Upper lobe of left lung (tissue), 6 donors: Measurements from ENCODE around the gene KIAA1549. TPM values are rescaled to one million over a fixed set of nuclear protein-coding genes. Genes with fewer than 3 reads are reported as not detected.
A peak's percentile ranks its signal among the peaks of the same experiment; 100 is the strongest.

Experiments used
- ATAC-seq, 2 donors: fragments of 200-7000 bp; cut with Tn5 transposase; one replicate each; pipeline ENCODE4 v1.9.1; 2022; ENCODE audit warnings: mild to moderate bottlenecking in 2 of 2, moderate library complexity in 2 of 2; ENCODE audit not compliant: low FRiP score in 2 of 2
- DNase-seq, 2 donors: peaks; one replicate each; pipeline ENCODE4 v3.0.0-alpha.2; 2019 to 2020
- H3K27ac ChIP-seq, 4 donors: fragments of 200-600 bp; sonication (generic); one replicate each; pipeline ENCODE4 v1.5.1; 2016 to 2019
- H3K27me3 ChIP-seq, 4 donors: fragments of 200-600 bp; sonication (generic); one replicate each; pipeline ENCODE4 v1.5.1; 2017 to 2019
- H3K36me3 ChIP-seq, 4 donors: fragments of 200-600 bp; sonication (generic); one replicate each; pipeline ENCODE4 v1.5.1; 2016 to 2019
- H3K4me1 ChIP-seq, 4 donors: fragments of 200-600 bp; sonication (generic); one replicate each; pipeline ENCODE4 v1.5.1; 2018 to 2019
- H3K4me3 ChIP-seq, 4 donors: fragments of 200-600 bp; sonication (generic); one replicate each; pipeline ENCODE4 v1.5.1; 2017 to 2019; ENCODE audit warnings: mild to moderate bottlenecking in 2 of 4, moderate library complexity in 1 of 4
- H3K9me3 ChIP-seq, 4 donors: fragments of 200-600 bp; sonication (generic); one replicate each; pipeline ENCODE4 v1.5.1; 2018 to 2019
- EP300 ChIP-seq, 4 donors: sonication (generic); formaldehyde crosslinking; IDR thresholded peaks; one replicate each; pipeline ENCODE4 v1.5.1; 2017; ENCODE audit warnings: antibody characterized with exemption in 4 of 4, control low read depth in 2 of 4
- POLR2A ChIP-seq, 4 donors: fragments of 450-650 bp; IDR thresholded peaks; one replicate each; pipeline ENCODE4 v1.5.1; 2016 to 2017; ENCODE audit warnings: antibody characterized with exemption in 4 of 4, mild to moderate bottlenecking in 2 of 4
- POLR2AphosphoS5 ChIP-seq, 2 donors: sonication (generic); formaldehyde crosslinking; IDR thresholded peaks; one replicate each; pipeline ENCODE4 v1.5.1; 2017; ENCODE audit warnings: antibody characterized with exemption in 2 of 2
- WGBS, 2 donors: methylation state at CpG; one replicate each; pipeline ENCODE4 v1.1.5; 2017 to 2018; 5-methylcytosine and 5-hydroxymethylcytosine counted together
- total RNA-seq, 6 donors: library from RNA; depleted of rRNA in 4 of 6; stranded (reverse); fragments of >200 nt in 4 of 6; gene quantifications; one replicate each; pipeline versions ENCODE4 v1.1.0 to v1.2.1, GENCODE V29; 2016 to 2021
- TF ChIP-seq, protein P1 (sequence below), 6 experiments: fragments of 450-650 bp in 4 of 6; fragments of 200-600 bp in 2 of 6; sonication (generic) in 2 of 6; IDR thresholded peaks; one replicate each; pipeline ENCODE4 v1.5.1; 2016 to 2019; ENCODE audit warnings: antibody characterized with exemption in 6 of 6
- donor health status: DM: no; HTN: no; CAD: no; lungs with moderate emphysema.
- donor health status: DM: no; HTN: yes; CAD: no; lungs with severe emphysema.

KIAA1549 gene
- total RNA-seq, 6 donors from 2014 or later = 4.1 to 10.2 (median 5.3) TPM

- ATAC-seq = no peak
- Histone ChIP-seq H3K4me3 (no peak overlapping the region), H3K27me3 (no peaks in the 10 kb centered on the region), H3K36me3 (peaks cover 0 to 7% (median 1%) of the 10 kb centered on the region in 4 donors), H3K4me1 (no peaks in the 10 kb centered on the region), H3K27ac (no peak overlapping the region), H3K9me3 (no peaks in the 10 kb centered on the region)
- no peak for DNase-seq
- no peak for TF ChIP-seq POLR2AphosphoS5 (IDR thresholded peaks at IDR 0.05)
- no peak for TF ChIP-seq POLR2A (IDR thresholded peaks at IDR 0.05)
- TF ChIP-seq EP300 (IDR thresholded peaks at IDR 0.05) = no peak
- TF ChIP-seq, protein P1, sequence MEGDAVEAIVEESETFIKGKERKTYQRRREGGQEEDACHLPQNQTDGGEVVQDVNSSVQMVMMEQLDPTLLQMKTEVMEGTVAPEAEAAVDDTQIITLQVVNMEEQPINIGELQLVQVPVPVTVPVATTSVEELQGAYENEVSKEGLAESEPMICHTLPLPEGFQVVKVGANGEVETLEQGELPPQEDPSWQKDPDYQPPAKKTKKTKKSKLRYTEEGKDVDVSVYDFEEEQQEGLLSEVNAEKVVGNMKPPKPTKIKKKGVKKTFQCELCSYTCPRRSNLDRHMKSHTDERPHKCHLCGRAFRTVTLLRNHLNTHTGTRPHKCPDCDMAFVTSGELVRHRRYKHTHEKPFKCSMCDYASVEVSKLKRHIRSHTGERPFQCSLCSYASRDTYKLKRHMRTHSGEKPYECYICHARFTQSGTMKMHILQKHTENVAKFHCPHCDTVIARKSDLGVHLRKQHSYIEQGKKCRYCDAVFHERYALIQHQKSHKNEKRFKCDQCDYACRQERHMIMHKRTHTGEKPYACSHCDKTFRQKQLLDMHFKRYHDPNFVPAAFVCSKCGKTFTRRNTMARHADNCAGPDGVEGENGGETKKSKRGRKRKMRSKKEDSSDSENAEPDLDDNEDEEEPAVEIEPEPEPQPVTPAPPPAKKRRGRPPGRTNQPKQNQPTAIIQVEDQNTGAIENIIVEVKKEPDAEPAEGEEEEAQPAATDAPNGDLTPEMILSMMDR (IDR thresholded peaks at IDR 0.05) = no peak
- WGBS, 2 donors = 36 to 40% methylated on average over 2 of the region's 2 CpGs
Measured at GRCh38 chr7:138845711-138846110, 135.5 kb downstream of the KIAA1549 start.

GRCh38 chr7:138843632-138844580 lies 137.3 kb downstream of the KIAA1549 start:
- no peaks in the 10 kb centered on the region for H3K9me3 ChIP-seq
- no peak for TF ChIP-seq POLR2A (IDR thresholded peaks at IDR 0.05)
- no peak for TF ChIP-seq POLR2AphosphoS5 (IDR thresholded peaks at IDR 0.05)
- no peak for TF ChIP-seq EP300 (IDR thresholded peaks at IDR 0.05)
- TF ChIP-seq, protein P1 (IDR thresholded peaks at IDR 0.05) = no peak
- H3K4me1 ChIP-seq = no peaks in the 10 kb centered on the region
- no peaks in the 10 kb centered on the region for H3K27me3 ChIP-seq
- ATAC-seq = no peak
- peak in 1 of 2 donors; percentile 70 for DNase-seq
- no peak overlapping the region for H3K4me3 ChIP-seq
- 89 to 93% methylated on average over 20 of the region's 20 CpGs for WGBS, 2 donors
- H3K36me3 ChIP-seq = peaks cover 0 to 4% (median 0%) of the 10 kb centered on the region in 4 donors
- H3K27ac ChIP-seq = no peak overlapping the region

GRCh38 chr7:138842111-138842510 lies 139.1 kb downstream of the KIAA1549 start:
- Histone ChIP-seq H3K4me1 (peaks cover 7 to 13% (median 11%) of the 10 kb centered on the region in 4 donors), H3K9me3 (no peaks in the 10 kb centered on the region), H3K27ac (no peak overlapping the region), H3K27me3 (no peaks in the 10 kb centered on the region), H3K36me3 (peaks cover 0 to 4% (median 0%) of the 10 kb centered on the region in 4 donors), H3K4me3 (no peak overlapping the region)
- ATAC-seq (no peak), DNase-seq (no peak)
- TF ChIP-seq POLR2AphosphoS5 (IDR thresholded peaks at IDR 0.05) = no peak
- no peak for TF ChIP-seq EP300 (IDR thresholded peaks at IDR 0.05)
- TF ChIP-seq, protein P1 (IDR thresholded peaks at IDR 0.05) = no peak
- no peak for TF ChIP-seq POLR2A (IDR thresholded peaks at IDR 0.05)
- WGBS, 2 donors = 70 to 93% methylated on average over 8 to 12 of the region's 12 CpGs

DNA sequence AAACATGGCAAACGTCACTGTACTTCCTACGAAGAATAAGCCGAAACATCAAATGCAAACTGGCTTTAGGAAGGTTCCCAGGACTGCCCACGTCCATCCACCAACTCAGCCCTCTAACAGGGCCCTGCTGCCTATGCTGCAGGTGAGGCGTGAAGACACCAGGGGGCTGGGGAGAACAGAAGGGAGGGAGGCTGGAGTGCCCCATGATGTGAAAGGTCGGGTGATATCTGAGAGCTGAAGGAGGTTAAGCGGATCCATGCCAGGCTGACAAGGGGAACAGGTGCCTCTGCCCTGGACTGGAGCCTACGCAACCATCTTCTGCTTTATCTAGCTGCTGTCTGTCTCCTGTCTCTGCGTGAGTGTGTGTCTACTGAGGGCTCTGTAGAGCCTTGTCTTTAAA lies 143.0 kb downstream of the KIAA1549 start:
- Histone ChIP-seq H3K4me3 (peak overlapping the region in 3 of 4 donors; percentile 8 to 19 (median 11)), H3K27me3 (no peaks in the 10 kb centered on the region), H3K27ac (peak overlapping the region in 1 of 4 donors; percentile 36), H3K4me1 (peaks cover 7 to 14% (median 11%) of the 10 kb centered on the region in 4 donors), H3K9me3 (no peaks in the 10 kb centered on the region), H3K36me3 (peaks cover 0 to 2% (median 0%) of the 10 kb centered on the region in 4 donors)
- TF ChIP-seq, protein P1 (IDR thresholded peaks at IDR 0.05) = no peak
- TF ChIP-seq EP300 (IDR thresholded peaks at IDR 0.05) = no peak
- TF ChIP-seq POLR2A (IDR thresholded peaks at IDR 0.05) = no peak
- TF ChIP-seq POLR2AphosphoS5 (IDR thresholded peaks at IDR 0.05) = no peak
- WGBS, 2 donors = 70 to 76% methylated on average over 9 of the region's 9 CpGs
- no peak for DNase-seq
- ATAC-seq = no peak
